ENCODE data around the gene TBX10.

TBX10 gene

GRCh38 chr11:67675058-67675747 is 35.6 kb upstream of the TBX10 start:
- ChIA-PET POLR2A (no interaction called here), CTCF (interaction anchor here (1.1 kb wide), 2 partner anchors 16 to 41 kb away, joined by 3 read pairs; no protein-coding TSS in a partner anchor)
- H3K4me3 ChIP-seq (ENCODE audit: low read depth, low read length) = no peak overlapping the region
- no peak for TF ChIP-seq CTCF (IDR thresholded peaks at IDR 0.05; ENCODE audit: insufficient read depth, low read length, missing control alignments)
- no peak for DNase-seq (ENCODE audit: low read depth, low spot score)

DNA sequence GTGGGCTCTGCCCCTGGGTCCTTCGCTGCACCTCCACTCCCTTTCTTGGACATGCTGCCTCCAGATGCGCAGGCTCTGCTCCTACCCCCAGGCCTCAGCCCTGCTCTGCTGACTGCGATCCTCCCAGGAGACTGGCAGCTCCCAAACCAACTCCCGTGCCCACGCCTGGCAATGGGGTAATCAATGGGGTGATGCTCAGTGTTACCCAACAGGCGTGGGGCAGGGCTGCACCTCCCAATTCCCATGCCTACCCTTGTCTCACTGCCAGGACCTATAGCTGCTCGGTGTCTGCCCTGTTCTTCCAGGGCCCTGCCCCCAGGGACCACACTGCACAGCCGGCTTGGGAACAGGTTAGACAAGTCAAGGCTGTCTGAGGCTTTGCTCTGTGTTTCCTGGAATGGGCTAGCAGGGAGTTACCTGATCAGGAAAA is 34.9 kb upstream of the TBX10 start, which contains the start of gene ALDH3B2:
Gene ALDH3B2, minus strand, starts transcription at position 182 of the 430 bp plus-strand sequence. CDS start 7,688 bp downstream, outside the sequence.
- ChIA-PET POLR2A (no interaction called here), CTCF (interaction anchor here (1.1 kb wide), 2 partner anchors 15 to 41 kb away, joined by 3 read pairs; no protein-coding TSS in a partner anchor)
- no peak for DNase-seq (ENCODE audit: low read depth, low spot score)
- TF ChIP-seq CTCF (IDR thresholded peaks at IDR 0.05; ENCODE audit: insufficient read depth, low read length, missing control alignments) = no peak
- H3K4me3 ChIP-seq (ENCODE audit: low read depth, low read length) = no peak within 1 kb of the TSS

- DNase-seq (ENCODE audit: low read depth, low spot score) = no peak
- TF ChIP-seq CTCF (IDR thresholded peaks at IDR 0.05; ENCODE audit: insufficient read depth, low read length, missing control alignments) = no peak
- CTCF ChIA-PET = interaction anchor here (1.1 kb wide), 1 partner anchor 40 kb away, joined by 3 read pairs; no protein-coding TSS in a partner anchor
- H3K4me3 ChIP-seq (ENCODE audit: low read depth, low read length) = no peak overlapping the region
- POLR2A ChIA-PET = no interaction called here
These were observed 34.3 kb upstream of the TBX10 start for GRCh38 chr11:67673902-67674301.

DNA sequence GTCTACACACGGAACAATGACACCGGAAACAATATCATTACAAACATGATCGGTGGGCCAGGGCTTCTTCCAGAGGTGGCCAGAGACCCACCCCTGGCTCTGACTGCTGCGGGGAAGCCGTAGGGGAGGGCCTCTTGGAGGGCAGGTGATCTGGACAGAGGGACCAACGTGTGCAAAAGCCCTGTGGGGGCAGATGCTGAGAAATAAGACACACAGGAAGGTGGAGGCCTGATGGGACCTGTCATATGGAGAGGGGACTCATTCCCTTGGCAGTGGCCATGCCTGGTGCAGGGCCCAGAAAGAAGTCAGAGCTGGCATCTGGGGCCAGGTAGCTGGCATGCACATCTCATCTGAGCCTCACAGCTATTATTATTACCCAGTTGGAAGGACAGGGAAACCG is 33.8 kb upstream of the TBX10 start:
- TF ChIP-seq CTCF (IDR thresholded peaks at IDR 0.05; ENCODE audit: insufficient read depth, low read length, missing control alignments) = no peak
- H3K4me3 ChIP-seq (ENCODE audit: low read depth, low read length) = no peak overlapping the region
- no peak for DNase-seq (ENCODE audit: low read depth, low spot score)
- ChIA-PET CTCF (no interaction called here), POLR2A (no interaction called here)

GRCh38 chr11:67671211-67671520 is 31.6 kb upstream of the TBX10 start:
- ChIA-PET CTCF (interaction anchor here (1.1 kb wide), 1 partner anchor 41 kb away, joined by 3 read pairs; the partner anchor contains the start of gene NUDT8), POLR2A (no interaction called here)
- no peak for TF ChIP-seq CTCF (IDR thresholded peaks at IDR 0.05; ENCODE audit: insufficient read depth, low read length, missing control alignments)
- no peak overlapping the region for H3K4me3 ChIP-seq (ENCODE audit: low read depth, low read length)
- no peak for DNase-seq (ENCODE audit: low read depth, low spot score)

DNA sequence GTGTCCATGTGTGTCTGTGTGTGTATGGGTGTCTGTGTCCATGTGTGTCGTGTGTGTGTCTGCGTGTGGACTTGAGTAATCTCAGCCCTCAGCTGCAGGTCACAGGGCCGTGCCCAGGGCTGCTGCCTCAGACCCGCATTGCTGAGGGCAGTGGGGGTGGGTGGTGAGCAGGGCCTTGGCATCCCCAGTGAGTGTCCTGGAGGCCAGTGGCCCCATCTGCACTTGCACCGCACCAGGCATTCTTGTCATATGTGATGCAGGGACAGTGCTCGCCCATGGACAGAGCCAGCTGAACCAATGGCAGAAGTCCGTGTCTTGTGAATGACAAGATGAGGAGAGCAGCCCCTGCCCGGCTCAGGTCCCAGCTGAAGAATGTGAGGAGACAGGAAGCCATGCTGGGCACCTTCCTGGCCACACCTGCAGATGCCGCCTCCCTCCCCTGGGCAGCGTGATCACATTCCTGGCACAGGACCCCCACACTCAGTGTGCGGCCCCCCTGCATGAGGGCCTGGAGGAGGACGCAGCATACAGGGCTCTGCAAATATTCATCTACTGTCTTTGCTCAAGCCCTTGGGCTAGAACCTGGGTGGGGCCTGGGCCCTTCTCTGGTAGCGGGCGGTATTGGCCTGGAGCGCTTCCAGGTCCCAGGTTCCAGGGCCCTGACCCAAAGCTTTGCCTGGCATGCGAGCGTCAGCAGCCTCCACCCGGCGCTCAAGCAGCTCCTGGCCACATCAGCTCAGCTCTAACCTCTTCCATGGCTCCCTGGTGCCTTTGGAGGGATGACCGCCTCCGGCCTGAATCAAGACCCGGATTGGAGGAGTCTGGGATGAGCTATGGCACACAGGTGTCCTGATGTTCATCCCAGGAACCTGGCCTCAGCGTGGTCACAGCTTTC is 31.0 kb upstream of the TBX10 start:
- CTCF ChIA-PET = no interaction called here

More for the DNA sequence above, 31.0 kb upstream of the TBX10 start:
- no peak overlapping the region for H3K4me3 ChIP-seq (ENCODE audit: low read depth, low read length)
- TF ChIP-seq CTCF (IDR thresholded peaks at IDR 0.05; ENCODE audit: insufficient read depth, low read length, missing control alignments) = no peak
- POLR2A ChIA-PET = no interaction called here
- no peak for DNase-seq (ENCODE audit: low read depth, low spot score)

Measured in AG04449 (cell line).